SK-N-SH (cell line): ENCODE results near the gene ANKRD39. TPM values are rescaled to one million over a fixed set of nuclear protein-coding genes. Genes with fewer than 3 reads are reported as not detected.

Experiments used
- CTCF ChIA-PET: fragments of 300-600, 350-600 bp; formaldehyde crosslinking; extraction: SDS; loops from one replicate; lab custom pipeline; 2021; lab: Yijun Ruan, JAX
- POLR2A ChIA-PET: fragments of 350-600 bp; sonication (Branson Sonifier 250); formaldehyde crosslinking; extraction: SDS; loops from one replicate; lab custom pipeline; 2020; ENCODE audit warnings: antibody characterized with exemption, inconsistent platforms; lab: Yijun Ruan, JAX
- DNase-seq: peaks from one replicate; pipeline ENCODE4 v3.0.0; 2012
- H2AFZ ChIP-seq: fragments of 200-600 bp; sonication (generic); 2 replicates; pipeline ENCODE4 v1.8.1; 2016; ENCODE audit warnings: antibody characterized with exemption, mild to moderate bottlenecking, low read depth
- H3F3A ChIP-seq: fragments of 200-600 bp; sonication (generic); replicated peaks from 2 replicates; pipeline ENCODE3; 2016; ENCODE audit warnings: antibody characterized with exemption, mild to moderate bottlenecking; ENCODE audit not compliant: insufficient read depth
- H3K27ac ChIP-seq, 2 experiments: fragments of 200-500 bp in 1 of 2; fragments of 200-600 bp in 1 of 2; sonication (Bioruptor generic) in 1 of 2; sonication (generic), shearing (Covaris generic) in 1 of 2; 2 replicates each; pipeline versions ENCODE4 v1.5.1 to v1.6.1; 2014 to 2016; ENCODE audit warnings: low read depth in 2 of 2, inconsistent platforms in 1 of 2, low read length in 1 of 2, mild to moderate bottlenecking in 1 of 2, mixed read lengths in 1 of 2
- H3K27me3 ChIP-seq: fragments of 200-600 bp; sonication (generic), shearing (Covaris generic); 2 replicates; pipeline ENCODE4 v1.6.1; 2016; ENCODE audit warnings: mixed run types; ENCODE audit not compliant: insufficient read depth
- H3K36me3 ChIP-seq, 2 experiments: fragments of 200-500 bp in 1 of 2; fragments of 200-600 bp in 1 of 2; sonication (Bioruptor generic) in 1 of 2; sonication (generic) in 1 of 2; replicated peaks in 1 of 2; 2 replicates each; pipeline versions ENCODE3 to v1.5.1; 2014 to 2016; ENCODE audit warnings: low read length in 1 of 2, mild to moderate bottlenecking in 1 of 2; ENCODE audit not compliant: insufficient read depth in 2 of 2, control insufficient read depth in 1 of 2
- H3K4me1 ChIP-seq, 2 experiments: fragments of 200-500 bp in 1 of 2; fragments of 200-600 bp in 1 of 2; sonication (Bioruptor generic) in 1 of 2; sonication (generic), shearing (Covaris generic) in 1 of 2; 2 replicates each; pipeline versions ENCODE4 v1.5.1 to v1.6.1; 2014 to 2016; ENCODE audit warnings: low read depth in 1 of 2, low read length in 1 of 2, mixed run types in 1 of 2; ENCODE audit not compliant: insufficient read depth in 2 of 2, control insufficient read depth in 1 of 2
- H3K4me2 ChIP-seq: fragments of 200-600 bp; sonication (generic), shearing (Covaris generic); 2 replicates; pipeline ENCODE4 v1.6.1; 2017; ENCODE audit warnings: mixed run types
- H3K4me3 ChIP-seq, 2 experiments: fragments of 200-500 bp in 1 of 2; fragments of 200-600 bp in 1 of 2; sonication (Bioruptor generic) in 1 of 2; sonication (generic), shearing (Covaris generic) in 1 of 2; 2 replicates each; pipeline versions ENCODE4 v1.5.1 to v1.8.1; 2014 to 2016; ENCODE audit warnings: low read depth in 2 of 2, inconsistent platforms in 1 of 2, low read length in 1 of 2, mild to moderate bottlenecking in 1 of 2, mixed read lengths in 1 of 2, moderate library complexity in 1 of 2
- H3K79me2 ChIP-seq: fragments of 200-600 bp; sonication (generic); 2 replicates; pipeline ENCODE4 v1.8.1; 2017; ENCODE audit warnings: mild to moderate bottlenecking; ENCODE audit not compliant: insufficient read depth
- H3K9ac ChIP-seq: fragments of 200-600 bp; sonication (generic); 2 replicates; pipeline ENCODE4 v1.6.1; 2017; ENCODE audit warnings: mixed run types
- H3K9me2 ChIP-seq: fragments of 200-600 bp; sonication (generic); 2 replicates; pipeline ENCODE4 v1.6.1; 2017; ENCODE audit warnings: mixed run types
- H3K9me3 ChIP-seq: fragments of 200-600 bp; sonication (generic); 2 replicates; pipeline ENCODE4 v1.6.1; 2017; ENCODE audit warnings: mixed run types, mild to moderate bottlenecking, moderate library complexity
- H4K20me1 ChIP-seq: fragments of 200-600 bp; sonication (generic); 2 replicates; pipeline ENCODE4 v1.6.1; 2017; ENCODE audit warnings: mild to moderate bottlenecking, mixed run types; ENCODE audit not compliant: insufficient read depth
- CHD2 ChIP-seq: fragments of 150-350 bp; IDR thresholded peaks from 2 replicates; pipeline ENCODE4 v1.6.1; 2018; ENCODE audit warnings: low read length; ENCODE audit not compliant: partially characterized antibody
- ELF1 ChIP-seq: IDR thresholded peaks from 2 replicates; pipeline ENCODE4 v1.4.0; 2012
- FOSL2 ChIP-seq: IDR thresholded peaks from 2 replicates; pipeline ENCODE4 v1.4.0; 2012; ENCODE audit warnings: low read depth, mild to moderate bottlenecking, moderate library complexity, borderline replicate concordance
- FOXJ3 ChIP-seq: sonication (generic); formaldehyde crosslinking; IDR thresholded peaks from 2 replicates; pipeline ENCODE4 v1.5.1; 2020; ENCODE audit warnings: mild to moderate bottlenecking, missing genetic modification reagents
- GABPA ChIP-seq: IDR thresholded peaks from 2 replicates; pipeline ENCODE4 v1.4.0; 2012; ENCODE audit warnings: low read depth, mild to moderate bottlenecking
- JUND ChIP-seq: IDR thresholded peaks from 2 replicates; pipeline ENCODE4 v1.4.0; 2012
- MAX ChIP-seq: IDR thresholded peaks from 2 replicates; pipeline ENCODE4 v1.4.0; 2012; ENCODE audit warnings: low read depth
- MXI1 ChIP-seq: IDR thresholded peaks from 2 replicates; pipeline ENCODE4 v1.6.1; 2012; ENCODE audit warnings: mild to moderate bottlenecking, low read depth, low read length, improper control_type of control experiment
- NFIC ChIP-seq: IDR thresholded peaks from 2 replicates; pipeline ENCODE4 v1.4.0; 2012; ENCODE audit warnings: borderline replicate concordance
- NRF1 ChIP-seq: IDR thresholded peaks from 2 replicates; pipeline ENCODE4 v1.6.1; 2012; ENCODE audit warnings: low read depth, mild to moderate bottlenecking, low read length
- PBX3 ChIP-seq: IDR thresholded peaks from 2 replicates; pipeline ENCODE4; 2012
- RFX5 ChIP-seq: IDR thresholded peaks from 2 replicates; pipeline ENCODE4 v1.6.1; 2012; ENCODE audit warnings: mild to moderate bottlenecking, improper control_type of control experiment, low read length
- SIN3A ChIP-seq: IDR thresholded peaks from 2 replicates; pipeline ENCODE4 v1.6.1; 2012; ENCODE audit warnings: low read depth, mild to moderate bottlenecking, low read length, moderate library complexity, borderline replicate concordance
- SMC3 ChIP-seq: IDR thresholded peaks from 2 replicates; pipeline ENCODE4 v1.6.1; 2012; ENCODE audit warnings: low read depth, low read length, improper control_type of control experiment
- TCF12 ChIP-seq: IDR thresholded peaks from 2 replicates; pipeline ENCODE4 v1.4.0; 2012
- YY1 ChIP-seq: IDR thresholded peaks from 2 replicates; pipeline ENCODE4 v1.4.0; 2012; ENCODE audit warnings: low read depth, mild to moderate bottlenecking
- WGBS: methylation state at CpG from one replicate; pipeline ENCODE4 v1.1.6; 2017; ENCODE audit warnings: low lambda C conversion rate; 5-methylcytosine and 5-hydroxymethylcytosine counted together
- polyA plus RNA-seq, 3 experiments: library from polyadenylated mRNA; depleted of rRNA; stranded (reverse); fragments of >200 nt; gene quantifications; 2 replicates each; pipeline ENCODE4 v1.2.3, GENCODE V29; 2012
- TF ChIP-seq, protein P1 (sequence below): IDR thresholded peaks from 2 replicates; pipeline ENCODE4 v1.4.0; 2012; ENCODE audit warnings: low read depth, borderline replicate concordance
- TF ChIP-seq, protein P2 (sequence below): IDR thresholded peaks from 2 replicates; pipeline ENCODE4 v1.6.1; 2012; ENCODE audit warnings: mild to moderate bottlenecking, low read depth, low read length, moderate library complexity
- TF ChIP-seq, protein P3 (sequence below): fragments of 150-350 bp; IDR thresholded peaks from 2 replicates; pipeline ENCODE4 v1.6.1; 2016; ENCODE audit warnings: mild to moderate bottlenecking, low read depth, low read length

Gene ANKRD39
- polyA plus RNA-seq, 1 of the 3 experiments (the other 2 are of a cell fraction) = 11.8 TPM

DNA sequence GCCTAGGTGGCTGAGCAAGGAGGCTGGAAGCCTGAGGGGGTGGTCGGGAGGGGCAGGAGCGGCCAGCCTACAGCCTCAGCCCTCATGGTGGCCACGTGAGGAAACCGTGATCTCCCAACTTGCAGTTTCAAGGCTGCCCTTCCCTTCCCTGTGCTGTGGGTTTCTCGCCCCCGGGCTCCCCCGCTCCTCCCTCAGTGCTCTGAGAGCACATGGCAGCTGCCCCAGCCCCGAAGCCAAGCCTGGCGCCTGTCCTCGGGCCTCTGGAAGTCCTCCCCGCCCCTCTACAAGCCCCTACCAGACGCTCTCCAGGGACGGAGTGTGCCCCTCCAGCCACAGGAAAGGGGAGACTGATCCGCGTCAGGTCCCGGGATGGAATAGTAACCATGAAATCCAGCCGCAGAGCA is 13.4 kb downstream of the ANKRD39 start:
- Histone ChIP-seq H4K20me1 (no peaks in the 10 kb centered on the region), H3F3A (no peaks in the 10 kb centered on the region), H3K9me3 (no peaks in the 10 kb centered on the region), H3K4me2 (no peak overlapping the region), H3K4me1 (peaks cover 0 to 7% of the 10 kb centered on the region in 2 experiments; a peak in 1 of 4 replicates), H3K9me2 (no peaks in the 10 kb centered on the region), H3K36me3 (peaks cover 4 to 7% of the 10 kb centered on the region in 2 experiments), H2AFZ (no peak overlapping the region), H3K27ac (no peak overlapping the region), H3K9ac (no peak overlapping the region), H3K4me3 (no peak overlapping the region), H3K27me3 (no peaks in the 10 kb centered on the region), H3K79me2 (no peaks in the 10 kb centered on the region)
- TF ChIP-seq MXI1 = no peak
- no peak for TF ChIP-seq MAX
- no peak for TF ChIP-seq GABPA
- TF ChIP-seq FOSL2 = no peak
- TF ChIP-seq NRF1 = no peak
- TF ChIP-seq PBX3 = no peak
- TF ChIP-seq, protein P1, sequence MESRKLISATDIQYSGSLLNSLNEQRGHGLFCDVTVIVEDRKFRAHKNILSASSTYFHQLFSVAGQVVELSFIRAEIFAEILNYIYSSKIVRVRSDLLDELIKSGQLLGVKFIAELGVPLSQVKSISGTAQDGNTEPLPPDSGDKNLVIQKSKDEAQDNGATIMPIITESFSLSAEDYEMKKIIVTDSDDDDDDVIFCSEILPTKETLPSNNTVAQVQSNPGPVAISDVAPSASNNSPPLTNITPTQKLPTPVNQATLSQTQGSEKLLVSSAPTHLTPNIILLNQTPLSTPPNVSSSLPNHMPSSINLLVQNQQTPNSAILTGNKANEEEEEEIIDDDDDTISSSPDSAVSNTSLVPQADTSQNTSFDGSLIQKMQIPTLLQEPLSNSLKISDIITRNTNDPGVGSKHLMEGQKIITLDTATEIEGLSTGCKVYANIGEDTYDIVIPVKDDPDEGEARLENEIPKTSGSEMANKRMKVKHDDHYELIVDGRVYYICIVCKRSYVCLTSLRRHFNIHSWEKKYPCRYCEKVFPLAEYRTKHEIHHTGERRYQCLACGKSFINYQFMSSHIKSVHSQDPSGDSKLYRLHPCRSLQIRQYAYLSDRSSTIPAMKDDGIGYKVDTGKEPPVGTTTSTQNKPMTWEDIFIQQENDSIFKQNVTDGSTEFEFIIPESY = no peak
- TF ChIP-seq CHD2 = no peak
- no peak for TF ChIP-seq YY1
- ChIA-PET CTCF (interaction anchor here (4.3 kb wide), 1 partner anchor 13 kb away, joined by 24 read pairs; the partner anchor contains the start of gene ANKRD39), POLR2A (no interaction called here)
- no peak for DNase-seq
- 100% methylated on average over 6 of the region's 17 CpGs for WGBS

DNA sequence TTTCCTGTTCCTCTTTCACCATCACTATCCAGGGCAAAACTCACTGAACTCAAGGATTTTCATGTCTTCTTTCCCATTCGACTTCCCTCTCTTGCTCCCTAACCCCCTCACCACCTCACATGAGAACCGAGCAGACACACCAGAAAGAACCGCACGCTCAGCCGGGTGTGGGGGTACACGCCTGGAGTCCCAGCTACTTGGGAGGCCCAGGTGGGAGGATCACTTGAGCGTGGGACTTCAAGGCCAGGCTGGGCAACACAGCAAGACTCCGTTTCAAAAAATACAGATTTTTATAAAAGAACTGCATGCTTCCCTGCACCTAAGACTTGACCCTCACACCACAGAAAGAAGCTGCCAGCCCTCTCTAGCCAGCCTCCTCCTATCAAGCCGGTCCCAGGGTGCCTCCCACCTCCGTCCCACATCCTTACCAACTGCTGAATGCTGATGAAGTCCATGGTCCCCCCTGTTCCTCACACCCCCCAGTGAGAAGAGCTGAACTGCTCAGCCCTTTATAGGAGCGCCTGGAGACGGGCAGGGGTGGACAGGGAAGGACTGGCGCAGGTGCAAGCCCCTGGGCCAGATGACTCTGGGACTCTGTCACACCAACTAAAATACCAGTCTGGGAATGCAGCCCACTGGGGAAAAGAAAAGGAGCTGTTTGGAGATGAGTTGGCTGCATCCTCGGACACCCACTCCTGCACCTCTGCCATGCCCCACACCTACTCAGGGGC is 14.1 kb downstream of the ANKRD39 start, which contains the start of gene ANKRD23:
TSS of gene ANKRD23 (minus strand) at position 484 of the 731 bp plus-strand sequence. CDS start at position 455, 29 bp downstream.
- ChIA-PET POLR2A (interaction anchor here (2.0 kb wide), 1 partner anchor 14 kb away, joined by 6 read pairs; the partner anchor contains the start of gene ANKRD39), CTCF (interaction anchor here (0.8 to 4.3 kb wide), 4 partner anchors 8 to 107 kb away, joined by 3 to 24 read pairs (median 3); partner anchors contain the start of gene ANKRD39)
- Histone ChIP-seq H3K4me2 (no peak within 1 kb of the TSS), H3K9me3 (no peaks in the 10 kb centered on the region), H3K9me2 (no peaks in the 10 kb centered on the region), H3K36me3 (peaks cover 4 to 7% of the 10 kb centered on the region in 2 experiments), H3F3A (no peaks in the 10 kb centered on the region), H3K4me3 (no peak within 1 kb of the TSS), H3K27ac (no peak within 1 kb of the TSS), H4K20me1 (no peaks in the 10 kb centered on the region), H3K27me3 (no peaks in the 10 kb centered on the region), H3K9ac (no peak within 1 kb of the TSS), H2AFZ (no peak within 1 kb of the TSS), H3K79me2 (no peaks in the 10 kb centered on the region), H3K4me1 (peaks cover 0 to 7% of the 10 kb centered on the region in 2 experiments; a peak in 1 of 4 replicates)
- 98% methylated on average over 11 of the region's 14 CpGs for WGBS
- DNase-seq = no peak
- no peak for TF ChIP-seq TCF12
- TF ChIP-seq PBX3 = no peak
- no peak for TF ChIP-seq RFX5
- TF ChIP-seq, protein P2, sequence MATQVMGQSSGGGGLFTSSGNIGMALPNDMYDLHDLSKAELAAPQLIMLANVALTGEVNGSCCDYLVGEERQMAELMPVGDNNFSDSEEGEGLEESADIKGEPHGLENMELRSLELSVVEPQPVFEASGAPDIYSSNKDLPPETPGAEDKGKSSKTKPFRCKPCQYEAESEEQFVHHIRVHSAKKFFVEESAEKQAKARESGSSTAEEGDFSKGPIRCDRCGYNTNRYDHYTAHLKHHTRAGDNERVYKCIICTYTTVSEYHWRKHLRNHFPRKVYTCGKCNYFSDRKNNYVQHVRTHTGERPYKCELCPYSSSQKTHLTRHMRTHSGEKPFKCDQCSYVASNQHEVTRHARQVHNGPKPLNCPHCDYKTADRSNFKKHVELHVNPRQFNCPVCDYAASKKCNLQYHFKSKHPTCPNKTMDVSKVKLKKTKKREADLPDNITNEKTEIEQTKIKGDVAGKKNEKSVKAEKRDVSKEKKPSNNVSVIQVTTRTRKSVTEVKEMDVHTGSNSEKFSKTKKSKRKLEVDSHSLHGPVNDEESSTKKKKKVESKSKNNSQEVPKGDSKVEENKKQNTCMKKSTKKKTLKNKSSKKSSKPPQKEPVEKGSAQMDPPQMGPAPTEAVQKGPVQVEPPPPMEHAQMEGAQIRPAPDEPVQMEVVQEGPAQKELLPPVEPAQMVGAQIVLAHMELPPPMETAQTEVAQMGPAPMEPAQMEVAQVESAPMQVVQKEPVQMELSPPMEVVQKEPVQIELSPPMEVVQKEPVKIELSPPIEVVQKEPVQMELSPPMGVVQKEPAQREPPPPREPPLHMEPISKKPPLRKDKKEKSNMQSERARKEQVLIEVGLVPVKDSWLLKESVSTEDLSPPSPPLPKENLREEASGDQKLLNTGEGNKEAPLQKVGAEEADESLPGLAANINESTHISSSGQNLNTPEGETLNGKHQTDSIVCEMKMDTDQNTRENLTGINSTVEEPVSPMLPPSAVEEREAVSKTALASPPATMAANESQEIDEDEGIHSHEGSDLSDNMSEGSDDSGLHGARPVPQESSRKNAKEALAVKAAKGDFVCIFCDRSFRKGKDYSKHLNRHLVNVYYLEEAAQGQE = no peak
- no peak for TF ChIP-seq FOXJ3 (CRISPR knock-in tag)
- no peak for TF ChIP-seq NFIC
- TF ChIP-seq, protein P3, sequence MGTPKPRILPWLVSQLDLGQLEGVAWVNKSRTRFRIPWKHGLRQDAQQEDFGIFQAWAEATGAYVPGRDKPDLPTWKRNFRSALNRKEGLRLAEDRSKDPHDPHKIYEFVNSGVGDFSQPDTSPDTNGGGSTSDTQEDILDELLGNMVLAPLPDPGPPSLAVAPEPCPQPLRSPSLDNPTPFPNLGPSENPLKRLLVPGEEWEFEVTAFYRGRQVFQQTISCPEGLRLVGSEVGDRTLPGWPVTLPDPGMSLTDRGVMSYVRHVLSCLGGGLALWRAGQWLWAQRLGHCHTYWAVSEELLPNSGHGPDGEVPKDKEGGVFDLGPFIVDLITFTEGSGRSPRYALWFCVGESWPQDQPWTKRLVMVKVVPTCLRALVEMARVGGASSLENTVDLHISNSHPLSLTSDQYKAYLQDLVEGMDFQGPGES = no peak
- TF ChIP-seq SIN3A = no peak
- TF ChIP-seq JUND = no peak
- no peak for TF ChIP-seq SMC3
- TF ChIP-seq ELF1 = no peak
